GM12878 (cell line): ENCODE measurements around the gene RASAL3. TPM values are rescaled to one million over a fixed set of nuclear protein-coding genes. Genes with fewer than 3 reads are reported as not detected.

ENCODE experiments used
- ATAC-seq: fragments of 200-7000 bp; cut with Tn5 transposase; 3 replicates; pipeline ENCODE4 v1.9.1; 2020; ENCODE audit warnings: mild to moderate bottlenecking, moderate library complexity
- BruUV-seq: library from RNA; stranded (reverse); fragments of 400-500 nt; replicated peaks from 2 replicates; lab custom pipeline; 2021; lab: Mats Ljungman, UMichigan
- CTCF ChIA-PET: fragments of 300-600 bp; sonication (Branson Sonifier 250); formaldehyde crosslinking; extraction: SDS; loops from one replicate; lab custom pipeline; 2021; ENCODE audit warnings: inconsistent platforms; lab: Yijun Ruan, JAX
- POLR2A ChIA-PET: fragments of 350-600 bp; formaldehyde crosslinking; extraction: SDS; loops from one replicate; lab custom pipeline; 2021; ENCODE audit warnings: inconsistent platforms; lab: Charles Lee
- RAD21 ChIA-PET: fragments of 300-600 bp; sonication (Branson Sonifier 250); formaldehyde crosslinking; loops from one replicate; lab custom pipeline; 2023; ENCODE audit warnings: antibody characterized with exemption; ENCODE audit not compliant: unreplicated experiment; lab: Charles Lee
- SMC1A ChIA-PET: fragments of 300-600 bp; sonication (Branson Sonifier 250); formaldehyde crosslinking; loops from one replicate; lab custom pipeline; 2023; ENCODE audit not compliant: unreplicated experiment, uncharacterized antibody; lab: Charles Lee
- DNase-seq: peaks from one replicate; pipeline ENCODE4 v3.0.0-alpha.2; 2011; ENCODE audit warnings: low read depth, low spot score
- FAIRE-seq: peaks from 3 replicates; lab custom pipeline; 2011; peaks lifted over from hg19 to GRCh38; lab: Jason Lieb, UNC
- H2AFZ ChIP-seq: 2 replicates; pipeline ENCODE4 v1.6.0; 2011; ENCODE audit warnings: low read depth, low read length, control low read depth; ENCODE audit not compliant: control insufficient read depth
- H3K27ac ChIP-seq: 2 replicates; pipeline ENCODE4 v1.5.1; 2011; ENCODE audit warnings: control low read depth; ENCODE audit not compliant: control insufficient read depth, insufficient read depth
- H3K27me3 ChIP-seq, 2 experiments: replicated peaks in 1 of 2; 2 replicates each; pipeline versions ENCODE4 v1.6.0 to v1.6.1; 2011; ENCODE audit warnings: low read length in 1 of 2; ENCODE audit not compliant: control insufficient read depth in 2 of 2, insufficient read depth in 2 of 2
- H3K36me3 ChIP-seq, 2 experiments: 2 replicates each; pipeline ENCODE4 v1.5.1; 2011; ENCODE audit warnings: low read length in 1 of 2; ENCODE audit not compliant: control insufficient read depth in 2 of 2, insufficient read depth in 2 of 2
- H3K4me1 ChIP-seq: 2 replicates; pipeline ENCODE4 v1.6.1; 2011; ENCODE audit warnings: mild to moderate bottlenecking, low read length, moderate library complexity, mixed read lengths; ENCODE audit not compliant: control insufficient read depth, insufficient read depth
- H3K4me2 ChIP-seq: 2 replicates; pipeline ENCODE4 v1.6.0; 2011; ENCODE audit warnings: control low read depth; ENCODE audit not compliant: control insufficient read depth, insufficient read depth
- H3K4me3 ChIP-seq: fragments of 200-600 bp; sonication (generic); 2 replicates; pipeline ENCODE4 v1.5.1; 2016
- H3K79me2 ChIP-seq: 2 replicates; pipeline ENCODE4 v1.6.0; 2011; ENCODE audit warnings: low read length; ENCODE audit not compliant: control insufficient read depth, insufficient read depth
- H3K9ac ChIP-seq: 2 replicates; pipeline ENCODE4 v1.8.0; 2011; ENCODE audit warnings: low read length, control low read depth, mixed read lengths; ENCODE audit not compliant: control insufficient read depth, insufficient read depth
- H3K9me3 ChIP-seq: replicated peaks from 3 replicates; pipeline ENCODE4 v1.5.1; 2011; ENCODE audit warnings: mild to moderate bottlenecking, low read length; ENCODE audit not compliant: control insufficient read depth, insufficient read depth
- H4K20me1 ChIP-seq: 2 replicates; pipeline ENCODE4 v1.6.0; 2011; ENCODE audit not compliant: control insufficient read depth, insufficient read depth
- ASH2L ChIP-seq: fragments of 300-600, 200-600 bp; sonication (generic); IDR thresholded peaks from 2 replicates; pipeline ENCODE4 v1.6.1; 2017; ENCODE audit warnings: low read depth, mild to moderate bottlenecking, borderline replicate concordance
- ATF7 ChIP-seq: fragments of 450-650 bp; IDR thresholded peaks from 2 replicates; pipeline ENCODE4 v1.6.1; 2016; ENCODE audit warnings: low read depth, mild to moderate bottlenecking
- BMI1 ChIP-seq: fragments of 450-650 bp; IDR thresholded peaks from 2 replicates; pipeline ENCODE4 v1.6.1; 2016; ENCODE audit warnings: mild to moderate bottlenecking, moderate library complexity, borderline replicate concordance
- CHD1 ChIP-seq: IDR thresholded peaks from 2 replicates; pipeline ENCODE4 v1.6.1; 2012; ENCODE audit warnings: low read depth, low read length, improper control_type of control experiment
- FOXK2 ChIP-seq: fragments of 450-650 bp; IDR thresholded peaks from 2 replicates; pipeline ENCODE4 v1.6.1; 2017; ENCODE audit warnings: mild to moderate bottlenecking, moderate library complexity
- HDAC2 ChIP-seq: fragments of 200-600 bp; sonication (generic); IDR thresholded peaks from 2 replicates; pipeline ENCODE4 v1.6.1; 2017
- IKZF2 ChIP-seq, 2 experiments: fragments of 450-650 bp; IDR thresholded peaks; 2 replicates each; pipeline ENCODE4 v1.6.1; 2017; ENCODE audit warnings: mild to moderate bottlenecking in 2 of 2, moderate library complexity in 2 of 2
- JUND ChIP-seq: IDR thresholded peaks from 2 replicates; pipeline ENCODE4 v1.6.1; 2012; ENCODE audit warnings: low read depth, mild to moderate bottlenecking, low read length, improper control_type of control experiment, moderate library complexity
- MTA3 ChIP-seq: IDR thresholded peaks from 2 replicates; pipeline ENCODE4 v1.6.1; 2012; ENCODE audit warnings: low read length, inconsistent platforms, borderline replicate concordance
- NRF1 ChIP-seq: conservative IDR thresholded peaks from 2 replicates; pipeline ENCODE4 v1.6.1; 2011; ENCODE audit warnings: mild to moderate bottlenecking, low read depth, low read length, improper control_type of control experiment
- POLR2AphosphoS5 ChIP-seq: IDR thresholded peaks from 2 replicates; pipeline ENCODE4 v1.6.1; 2011; ENCODE audit warnings: mild to moderate bottlenecking, low read length, inconsistent platforms
- SIN3A ChIP-seq: IDR thresholded peaks from 2 replicates; pipeline ENCODE4 v1.6.1; 2012; ENCODE audit warnings: low read depth, low read length, improper control_type of control experiment
- SP1 ChIP-seq: IDR thresholded peaks from one replicate; pipeline ENCODE4 v1.6.1; 2011; ENCODE audit warnings: low read depth, low read length
- SPI1 ChIP-seq: IDR thresholded peaks from 2 replicates; pipeline ENCODE4 v1.6.1; 2011; ENCODE audit warnings: low read depth, mild to moderate bottlenecking, low read length, moderate library complexity, borderline replicate concordance; ENCODE audit not compliant: insufficient read depth
- WGBS: methylation state at CpG from one replicate; pipeline ENCODE4 v1.1.6; 2016; ENCODE audit warnings: low lambda C conversion rate; ENCODE audit not compliant: insufficient replicate concordance, insufficient coverage; ENCODE audit errors: missing lambda C conversion rate; 5-methylcytosine and 5-hydroxymethylcytosine counted together
- in situ Hi-C: fragments of 300-500 bp; cut with MboI; formaldehyde crosslinking; loops from 9 replicates; pipeline ENCODE4 v1.14.3; 2018; ENCODE audit warnings: mixed read lengths
- intact Hi-C: fragments of 100-400 bp; cut with micrococcal nuclease; formaldehyde crosslinking; loops from one replicate; pipeline ENCODE4 v1.14.2; 2022; ENCODE audit not compliant: unreplicated experiment
- polyA plus RNA-seq, 11 experiments: library from polyadenylated mRNA; depleted of rRNA in 4 of 11; unstranded in 6 of 11; stranded (reverse) in 5 of 11; fragments of >200 nt; fragmentation: Nextera tagmentation in 4 of 11; fragmentation: Illumina TruSeq in 1 of 11; extraction: Ambion mirVana in 4 of 11; extraction: Trizol in 1 of 11; gene quantifications; 1 replicate in 1 of 11; 2 replicates in 10 of 11; pipeline versions ENCODE4 v1.2.1 to v1.2.3, GENCODE V29; 2011 to 2016; ENCODE audit warnings: inconsistent platforms in 2 of 11, missing spikeins in 2 of 11, low read depth in 1 of 11
- total RNA-seq, 4 experiments: library from RNA; depleted of rRNA in 3 of 4; stranded (reverse); fragments of >200 nt in 3 of 4; fragmentation: Illumina TruSeq in 1 of 4; extraction: Trizol in 1 of 4; gene quantifications; 2 replicates each; pipeline versions ENCODE4 v1.2.1 to v1.2.3, GENCODE V29; 2013 to 2021
- TF ChIP-seq, protein P1 (sequence below): fragments of 450-650 bp; IDR thresholded peaks from 2 replicates; pipeline ENCODE4 v1.6.1; 2017; ENCODE audit warnings: mild to moderate bottlenecking, moderate library complexity
- TF ChIP-seq, protein P2 (sequence below): fragments of 450-650 bp; conservative IDR thresholded peaks from 2 replicates; pipeline ENCODE4 v1.6.1; 2017; ENCODE audit warnings: mild to moderate bottlenecking, moderate library complexity

The RASAL3 gene
- total and polyA plus RNA-seq, 10 of the 15 experiments (the other 5 are each of a cell fraction or from before 2014, with no cell fraction given): 1.7 to 81.3 (median 23.2) TPM

DNA sequence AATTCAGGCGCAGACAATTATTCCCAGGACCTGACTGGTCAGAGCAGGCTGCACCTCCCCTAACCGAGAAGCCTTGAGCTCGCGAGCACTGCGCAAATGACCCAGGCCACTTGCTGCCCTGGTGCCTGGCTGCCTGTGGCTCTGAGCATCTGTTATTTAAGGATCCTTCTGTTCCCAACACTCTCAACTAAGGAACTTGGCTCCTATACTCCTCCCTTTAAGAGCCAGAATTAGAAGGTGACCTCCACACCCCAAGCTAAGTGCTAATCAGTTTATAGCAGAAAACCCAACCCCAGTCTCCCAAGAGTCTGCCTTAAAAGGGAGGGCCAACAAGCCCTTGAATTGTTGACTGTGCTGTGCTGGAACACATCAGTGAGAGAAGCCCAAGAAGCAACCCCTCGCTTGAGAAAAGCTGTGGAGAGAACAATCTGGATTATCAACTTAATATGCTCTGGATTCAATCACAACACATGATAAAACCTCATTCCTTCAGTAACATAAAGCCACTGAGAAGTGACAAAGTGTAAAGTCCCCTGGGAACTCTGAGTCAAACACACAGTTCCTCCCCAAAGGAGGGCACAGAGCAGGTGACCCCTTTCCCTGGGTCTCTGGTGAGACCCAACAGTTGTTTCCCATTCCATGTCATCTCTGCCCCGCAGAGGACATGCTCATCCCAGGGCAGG, 60.1 kb downstream of the RASAL3 start (continued):
- no peak for TF ChIP-seq HDAC2
- TF ChIP-seq IKZF2 (IDR thresholded peaks at IDR 0.05): 0 out of 4 replicates have a peak, but pooled peaks of 1 of the 2 experiments have one; percentile 22
- TF ChIP-seq, protein P1, sequence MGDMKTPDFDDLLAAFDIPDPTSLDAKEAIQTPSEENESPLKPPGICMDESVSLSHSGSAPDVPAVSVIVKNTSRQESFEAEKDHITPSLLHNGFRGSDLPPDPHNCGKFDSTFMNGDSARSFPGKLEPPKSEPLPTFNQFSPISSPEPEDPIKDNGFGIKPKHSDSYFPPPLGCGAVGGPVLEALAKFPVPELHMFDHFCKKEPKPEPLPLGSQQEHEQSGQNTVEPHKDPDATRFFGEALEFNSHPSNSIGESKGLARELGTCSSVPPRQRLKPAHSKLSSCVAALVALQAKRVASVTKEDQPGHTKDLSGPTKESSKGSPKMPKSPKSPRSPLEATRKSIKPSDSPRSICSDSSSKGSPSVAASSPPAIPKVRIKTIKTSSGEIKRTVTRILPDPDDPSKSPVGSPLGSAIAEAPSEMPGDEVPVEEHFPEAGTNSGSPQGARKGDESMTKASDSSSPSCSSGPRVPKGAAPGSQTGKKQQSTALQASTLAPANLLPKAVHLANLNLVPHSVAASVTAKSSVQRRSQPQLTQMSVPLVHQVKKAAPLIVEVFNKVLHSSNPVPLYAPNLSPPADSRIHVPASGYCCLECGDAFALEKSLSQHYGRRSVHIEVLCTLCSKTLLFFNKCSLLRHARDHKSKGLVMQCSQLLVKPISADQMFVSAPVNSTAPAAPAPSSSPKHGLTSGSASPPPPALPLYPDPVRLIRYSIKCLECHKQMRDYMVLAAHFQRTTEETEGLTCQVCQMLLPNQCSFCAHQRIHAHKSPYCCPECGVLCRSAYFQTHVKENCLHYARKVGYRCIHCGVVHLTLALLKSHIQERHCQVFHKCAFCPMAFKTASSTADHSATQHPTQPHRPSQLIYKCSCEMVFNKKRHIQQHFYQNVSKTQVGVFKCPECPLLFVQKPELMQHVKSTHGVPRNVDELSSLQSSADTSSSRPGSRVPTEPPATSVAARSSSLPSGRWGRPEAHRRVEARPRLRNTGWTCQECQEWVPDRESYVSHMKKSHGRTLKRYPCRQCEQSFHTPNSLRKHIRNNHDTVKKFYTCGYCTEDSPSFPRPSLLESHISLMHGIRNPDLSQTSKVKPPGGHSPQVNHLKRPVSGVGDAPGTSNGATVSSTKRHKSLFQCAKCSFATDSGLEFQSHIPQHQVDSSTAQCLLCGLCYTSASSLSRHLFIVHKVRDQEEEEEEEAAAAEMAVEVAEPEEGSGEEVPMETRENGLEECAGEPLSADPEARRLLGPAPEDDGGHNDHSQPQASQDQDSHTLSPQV: no peak
- peak; percentile 22; the same call in 1 of the 2 replicates for TF ChIP-seq SPI1
- no peak for TF ChIP-seq NRF1

DNA sequence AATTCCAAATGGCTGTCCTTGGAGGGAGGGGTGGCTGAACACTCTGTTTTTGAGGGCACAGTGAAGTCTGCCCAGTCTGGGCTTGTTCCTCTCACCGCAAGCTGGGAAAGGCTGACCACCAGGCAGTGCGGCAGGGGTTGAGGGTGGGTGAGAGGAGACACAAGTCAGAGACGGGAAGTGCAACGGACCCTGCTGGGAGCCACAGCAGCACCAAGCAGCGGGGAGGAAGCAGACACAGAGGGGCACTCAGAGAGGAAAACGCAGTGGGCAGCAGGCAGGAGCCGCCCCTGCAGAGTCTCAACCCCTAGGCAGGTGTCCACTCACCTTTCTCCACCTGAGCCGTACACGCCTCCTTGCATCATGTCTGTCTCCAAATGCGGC, 61.2 kb downstream of the RASAL3 start:
- no peak overlapping the region for H3K4me3 ChIP-seq
- SMC1A ChIA-PET: interaction anchor here (1.3 kb wide), 1 partner anchor 10 kb away, joined by 3 read pairs; no protein-coding TSS in a partner anchor
- TF ChIP-seq POLR2AphosphoS5 (no peak), SIN3A (no peak), FOXK2 (no peak), BMI1 (no peak), MTA3 (no peak), ASH2L (no peak), ATF7 (no peak), JUND (no peak), CHD1 (no peak), SP1 (no peak)
- TF ChIP-seq, protein P2, sequence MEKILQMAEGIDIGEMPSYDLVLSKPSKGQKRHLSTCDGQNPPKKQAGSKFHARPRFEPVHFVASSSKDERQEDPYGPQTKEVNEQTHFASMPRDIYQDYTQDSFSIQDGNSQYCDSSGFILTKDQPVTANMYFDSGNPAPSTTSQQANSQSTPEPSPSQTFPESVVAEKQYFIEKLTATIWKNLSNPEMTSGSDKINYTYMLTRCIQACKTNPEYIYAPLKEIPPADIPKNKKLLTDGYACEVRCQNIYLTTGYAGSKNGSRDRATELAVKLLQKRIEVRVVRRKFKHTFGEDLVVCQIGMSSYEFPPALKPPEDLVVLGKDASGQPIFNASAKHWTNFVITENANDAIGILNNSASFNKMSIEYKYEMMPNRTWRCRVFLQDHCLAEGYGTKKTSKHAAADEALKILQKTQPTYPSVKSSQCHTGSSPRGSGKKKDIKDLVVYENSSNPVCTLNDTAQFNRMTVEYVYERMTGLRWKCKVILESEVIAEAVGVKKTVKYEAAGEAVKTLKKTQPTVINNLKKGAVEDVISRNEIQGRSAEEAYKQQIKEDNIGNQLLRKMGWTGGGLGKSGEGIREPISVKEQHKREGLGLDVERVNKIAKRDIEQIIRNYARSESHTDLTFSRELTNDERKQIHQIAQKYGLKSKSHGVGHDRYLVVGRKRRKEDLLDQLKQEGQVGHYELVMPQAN: no peak

More for the DNA sequence above, 61.2 kb downstream of the RASAL3 start:
- BruUV-seq: no TSS peak
- Histone ChIP-seq H3K9me3 (no peaks in the 10 kb centered on the region), H3K9ac (no peak overlapping the region), H3K36me3 (peaks cover 12 to 49% of the 10 kb centered on the region in 2 experiments; a peak in 3 of 4 replicates), H3K27ac (no peak overlapping the region), H2AFZ (no peak overlapping the region), H3K4me2 (no peak overlapping the region), H3K27me3 (no peaks in the 10 kb centered on the region), H3K4me1 (no peaks in the 10 kb centered on the region), H4K20me1 (0 out of 2 replicates have a peak, but pooled peaks cover 7% of the 10 kb centered on the region), H3K79me2 (peaks cover 34% of the 10 kb centered on the region)
- intact Hi-C loops (no loop called here), in situ Hi-C loops (no loop called here)
- FAIRE-seq: no peak
- CTCF ChIA-PET: no interaction called here
- RAD21 ChIA-PET: no interaction called here
- no peak for DNase-seq
- POLR2A ChIA-PET: no interaction called here
- WGBS: 91% methylated on average over 10 of the region's 10 CpGs
- ATAC-seq: no peak
